ENCODE results near the gene VAC14.

DNA sequence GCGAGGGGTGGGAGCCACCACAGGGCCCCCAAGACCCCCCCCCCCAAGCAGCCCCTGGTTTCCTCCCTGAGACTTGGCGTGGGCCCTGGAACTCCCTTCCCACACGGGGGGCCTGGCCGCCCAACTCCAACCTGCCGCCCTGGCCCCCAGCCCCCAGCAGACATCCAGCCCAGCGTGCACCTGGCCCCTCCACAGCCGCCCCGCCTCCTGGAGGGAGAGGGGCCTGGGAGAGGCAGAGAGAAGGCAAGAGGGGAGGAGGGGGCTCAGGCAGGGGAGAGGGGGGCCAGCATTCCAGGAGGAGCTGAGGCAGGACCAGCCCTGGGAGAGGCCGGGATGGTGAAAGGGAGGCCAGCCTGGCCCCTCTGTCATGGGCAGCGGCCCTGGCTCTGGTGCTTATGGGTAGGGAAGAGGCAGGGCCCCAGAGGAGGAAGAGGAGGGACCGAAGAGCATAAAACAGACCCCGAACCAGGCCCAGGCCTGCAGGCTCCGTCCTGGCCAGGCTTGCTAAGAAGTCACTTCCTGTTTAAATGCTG, 137.9 kb downstream of the VAC14 start:
- TF ChIP-seq RFX5 (IDR thresholded peaks at IDR 0.05) (no peak), CEBPB (IDR thresholded peaks at IDR 0.05) (no peak), RNF2 (IDR thresholded peaks at IDR 0.05; ENCODE audit: borderline replicate concordance, low read depth) (no peak)

All from A549 (cell line).